Right atrium auricular region (tissue), 2 donors: ENCODE data around the gene FAM241A. TPM values are rescaled to one million over a fixed set of nuclear protein-coding genes. Genes with fewer than 3 reads are reported as not detected.

Experiments used
- DNase-seq: peaks from one replicate; pipeline ENCODE4 v3.0.0-alpha.2; 2019; ENCODE audit warnings: low spot score
- H3K27ac ChIP-seq, 2 donors: fragments of 200-600 bp; sonication (generic); 1 replicate in 1 of 2; 2 replicates in 1 of 2; pipeline ENCODE4 v1.5.1; 2016 to 2019
- H3K27me3 ChIP-seq, 2 donors: fragments of 200-600 bp; sonication (generic); one replicate each; pipeline versions ENCODE4 v1.5.1 to v1.6.0; 2017 to 2019
- H3K36me3 ChIP-seq: fragments of 200-600 bp; sonication (generic); one replicate; pipeline ENCODE4 v1.5.1; 2016
- H3K4me1 ChIP-seq, 2 donors: fragments of 200-600 bp; sonication (generic); one replicate each; pipeline versions ENCODE4 v1.5.1 to v1.6.0; 2017 to 2019
- H3K4me3 ChIP-seq, 2 donors: fragments of 200-600 bp; sonication (generic); 1 replicate in 1 of 2; 2 replicates in 1 of 2; pipeline ENCODE4 v1.5.1; 2017 to 2019; ENCODE audit warnings: mild to moderate bottlenecking in 1 of 2, moderate library complexity in 1 of 2
- H3K9me3 ChIP-seq, 2 donors: fragments of 200-600 bp; sonication (generic); one replicate each; pipeline ENCODE4 v1.5.1; 2019
- CTCF ChIP-seq, 2 donors: fragments of 200-600 bp; sonication (generic); IDR thresholded peaks; one replicate each; pipeline ENCODE4 v1.5.1; 2019; ENCODE audit warnings: antibody characterized with exemption in 2 of 2
- total RNA-seq, 2 donors: library from RNA; depleted of rRNA; stranded (reverse); fragments of >200 nt; gene quantifications; one replicate each; pipeline ENCODE4 v1.1.0, GENCODE V29; 2016

Gene FAM241A
- total RNA-seq, 2 donors from 2014 or later: 6.0 to 6.7 TPM

GRCh38 chr4:112145790-112146501 is 692 bp downstream of the FAM241A start:
- Histone ChIP-seq H3K27me3 (no peaks in the 10 kb centered on the region), H3K36me3 (no peaks in the 10 kb centered on the region), H3K4me1 (peaks cover 0 to 44% of the 10 kb centered on the region in 2 donors), H3K4me3 (peak overlapping the region; percentile 76 to 85), H3K9me3 (no peaks in the 10 kb centered on the region), H3K27ac (peak overlapping the region; percentile 89 to 91)
- TF ChIP-seq CTCF (IDR thresholded peaks at IDR 0.05): peak in 1 of 2 donors; percentile 39
- no peak for DNase-seq

- Histone ChIP-seq H3K27me3 (no peaks in the 10 kb centered on the region), H3K4me1 (peaks cover 0 to 39% of the 10 kb centered on the region in 2 donors), H3K9me3 (no peaks in the 10 kb centered on the region), H3K4me3 (peak overlapping the region; percentile 76 to 85), H3K27ac (peak overlapping the region; percentile 89 to 91), H3K36me3 (no peaks in the 10 kb centered on the region)
- no peak for TF ChIP-seq CTCF (IDR thresholded peaks at IDR 0.05)
- DNase-seq: no peak
Observed at GRCh38 chr4:112146502-112146813, 1.2 kb downstream of the FAM241A start.

GRCh38 chr4:112147697-112148096 is 2.4 kb downstream of the FAM241A start:
- peak overlapping the region; percentile 4 to 48 for H3K27ac ChIP-seq
- no peak for TF ChIP-seq CTCF (IDR thresholded peaks at IDR 0.05)
- DNase-seq: no peak
- peaks cover 0 to 28% of the 10 kb centered on the region in 2 donors for H3K4me1 ChIP-seq
- no peaks in the 10 kb centered on the region for H3K36me3 ChIP-seq
- H3K9me3 ChIP-seq: no peaks in the 10 kb centered on the region
- peak overlapping the region in 1 of 2 donors; percentile 85 for H3K4me3 ChIP-seq
- H3K27me3 ChIP-seq: no peaks in the 10 kb centered on the region

GRCh38 chr4:112150920-112151319 is 5.7 kb downstream of the FAM241A start:
- TF ChIP-seq CTCF (IDR thresholded peaks at IDR 0.05): no peak
- H3K9me3 ChIP-seq: no peaks in the 10 kb centered on the region

GRCh38 chr4:112152521-112152920 is 7.3 kb downstream of the FAM241A start:
- H3K27ac ChIP-seq: no peak overlapping the region
- no peak overlapping the region for H3K4me3 ChIP-seq
- no peaks in the 10 kb centered on the region for H3K27me3 ChIP-seq
- DNase-seq: no peak
- TF ChIP-seq CTCF (IDR thresholded peaks at IDR 0.05): no peak
- no peaks in the 10 kb centered on the region for H3K9me3 ChIP-seq
- H3K36me3 ChIP-seq: no peaks in the 10 kb centered on the region
- H3K4me1 ChIP-seq: peaks cover 0 to 16% of the 10 kb centered on the region in 2 donors

More at GRCh38 chr4:112150920-112151319, 5.7 kb downstream of the FAM241A start:
- no peak for DNase-seq
- no peaks in the 10 kb centered on the region for H3K27me3 ChIP-seq
- H3K4me1 ChIP-seq: peaks cover 0 to 28% of the 10 kb centered on the region in 2 donors
- H3K4me3 ChIP-seq: no peak overlapping the region
- H3K36me3 ChIP-seq: no peaks in the 10 kb centered on the region
- H3K27ac ChIP-seq: no peak overlapping the region
